ENCODE results near the gene IQCB1.
"Not testable (repeated sequence)": the region's sequence is repeated elsewhere in the genome, so short reads cannot be mapped to it uniquely, and the experiment has no call there.

- not testable (repeated sequence) for TF ChIP-seq CTCF, EP300 (IDR thresholded peaks at IDR 0.05)
Observed at GRCh38 chr3:121782784-121783183, 52.1 kb downstream of the IQCB1 start.

Measured in ovary (tissue), 3 donors.